ENCODE measurements around the gene CSNK2A1.

DNA sequence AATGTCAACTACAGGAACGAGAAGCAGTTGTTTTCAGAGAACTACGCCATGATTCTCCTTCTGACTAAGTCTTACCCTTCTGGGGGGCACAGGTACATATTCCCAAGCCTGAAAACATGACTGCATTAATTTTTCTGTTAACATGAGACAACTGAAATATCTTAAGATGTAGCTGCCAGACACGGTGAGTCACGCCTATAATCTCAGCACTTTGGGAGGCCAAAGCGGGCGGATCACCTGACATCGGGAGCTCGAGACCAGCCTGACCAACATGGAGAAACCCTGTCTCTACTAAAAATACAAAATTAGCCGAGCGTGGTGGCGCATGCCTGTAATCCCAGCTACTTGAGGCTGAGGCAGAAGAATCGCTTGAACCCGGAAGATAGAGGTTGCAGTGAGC lies 103.0 kb downstream of the CSNK2A1 start:
- TF ChIP-seq, protein P1, sequence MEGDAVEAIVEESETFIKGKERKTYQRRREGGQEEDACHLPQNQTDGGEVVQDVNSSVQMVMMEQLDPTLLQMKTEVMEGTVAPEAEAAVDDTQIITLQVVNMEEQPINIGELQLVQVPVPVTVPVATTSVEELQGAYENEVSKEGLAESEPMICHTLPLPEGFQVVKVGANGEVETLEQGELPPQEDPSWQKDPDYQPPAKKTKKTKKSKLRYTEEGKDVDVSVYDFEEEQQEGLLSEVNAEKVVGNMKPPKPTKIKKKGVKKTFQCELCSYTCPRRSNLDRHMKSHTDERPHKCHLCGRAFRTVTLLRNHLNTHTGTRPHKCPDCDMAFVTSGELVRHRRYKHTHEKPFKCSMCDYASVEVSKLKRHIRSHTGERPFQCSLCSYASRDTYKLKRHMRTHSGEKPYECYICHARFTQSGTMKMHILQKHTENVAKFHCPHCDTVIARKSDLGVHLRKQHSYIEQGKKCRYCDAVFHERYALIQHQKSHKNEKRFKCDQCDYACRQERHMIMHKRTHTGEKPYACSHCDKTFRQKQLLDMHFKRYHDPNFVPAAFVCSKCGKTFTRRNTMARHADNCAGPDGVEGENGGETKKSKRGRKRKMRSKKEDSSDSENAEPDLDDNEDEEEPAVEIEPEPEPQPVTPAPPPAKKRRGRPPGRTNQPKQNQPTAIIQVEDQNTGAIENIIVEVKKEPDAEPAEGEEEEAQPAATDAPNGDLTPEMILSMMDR (IDR thresholded peaks at IDR 0.05): no peak
- no peak for TF ChIP-seq POLR2A (IDR thresholded peaks at IDR 0.05)

Measured in adrenal gland (tissue), 5 donors.